Stimulated activated CD4-positive, alpha-beta T cell treated with anti-CD3 and anti-CD28 coated beads, TNF-alpha, amount 100 ng/mL, for 1 hour (primary cell): Measurements from ENCODE around the gene PRR11.
"Not testable (repeated sequence)": the region's sequence is repeated elsewhere in the genome, so short reads cannot be mapped to it uniquely, and the experiment has no call there.

ENCODE experiments used
- DNase-seq, 3 donors: peaks; one replicate each; pipeline ENCODE4 v3.0.0-alpha.2; 2020; ENCODE audit warnings: low read depth in 3 of 3, low spot score in 1 of 3

The PRR11 gene

GRCh38 chr17:59219370-59219769 is 63.8 kb downstream of the PRR11 start:
- no peak for DNase-seq

GRCh38 chr17:59219992-59220327 is 64.4 kb downstream of the PRR11 start:
- DNase-seq = no peak

- peak; percentile 93 to 96 (median 95) for DNase-seq
These were observed 65.0 kb downstream of the PRR11 start, which contains the start of gene GDPD1 for GRCh38 chr17:59220328-59221158. TSS of gene GDPD1 (plus strand) at chr17:59220511. CDS start at chr17:59220610, 99 bp downstream.

- DNase-seq = peak in 1 of 3 donors; percentile 4
These were observed 65.8 kb downstream of the PRR11 start for GRCh38 chr17:59221159-59221847.

GRCh38 chr17:59223813-59224212 is 68.3 kb downstream of the PRR11 start:
- DNase-seq = no peak

- DNase-seq = not testable (repeated sequence)
These were observed 73.0 kb downstream of the PRR11 start for GRCh38 chr17:59228588-59228987.

- DNase-seq = no peak
These were observed 75.2 kb downstream of the PRR11 start for GRCh38 chr17:59230764-59231163.

GRCh38 chr17:59234631-59235030 is 79.1 kb downstream of the PRR11 start:
- no peak for DNase-seq

GRCh38 chr17:59238906-59239305 is 83.4 kb downstream of the PRR11 start:
- DNase-seq = no peak

- DNase-seq = no peak
These were observed 88.5 kb downstream of the PRR11 start for GRCh38 chr17:59244081-59244480.
